HL-60/S4 treated with phorbol 12-myristate 13-acetate at 8.2 ng/mL for 4 days and 3 days (cell line): ENCODE measurements around the gene NINJ1.
"Not testable (repeated sequence)": the region's sequence is repeated elsewhere in the genome, so short reads cannot be mapped to it uniquely, and the experiment has no call there.

Experiments used
- in situ Hi-C: fragments of 300-500 bp; cut with MboI; formaldehyde crosslinking; loops from 2 replicates; pipeline ENCODE4 v1.15.0; 2022; ENCODE audit warnings: low sequenced_read_pairs

The NINJ1 gene

DNA sequence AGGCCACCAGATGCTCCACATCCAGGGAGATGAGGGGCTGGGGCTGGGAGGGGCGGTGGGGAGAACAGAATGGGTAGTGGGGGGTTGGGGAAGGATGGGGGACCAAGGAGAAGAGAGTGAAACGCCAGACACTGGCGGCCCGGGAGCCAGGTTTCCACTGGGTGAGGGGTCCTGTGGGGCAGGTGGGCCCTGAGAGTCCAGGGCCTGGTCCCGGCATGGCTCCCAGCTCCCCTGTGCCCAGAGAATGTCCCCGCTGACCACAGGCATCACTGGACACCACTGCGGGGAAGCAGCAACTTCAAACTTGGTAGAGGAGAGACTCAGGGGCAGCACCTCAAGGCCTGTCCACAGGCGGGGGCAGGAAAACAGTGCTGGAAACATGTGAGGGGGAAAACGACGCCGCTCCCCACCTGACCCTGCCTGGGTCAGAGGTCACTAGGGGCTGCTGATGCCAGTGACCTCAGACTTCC lies 13.2 kb downstream of the NINJ1 start:
- in situ Hi-C loops: no loop called here

DNA sequence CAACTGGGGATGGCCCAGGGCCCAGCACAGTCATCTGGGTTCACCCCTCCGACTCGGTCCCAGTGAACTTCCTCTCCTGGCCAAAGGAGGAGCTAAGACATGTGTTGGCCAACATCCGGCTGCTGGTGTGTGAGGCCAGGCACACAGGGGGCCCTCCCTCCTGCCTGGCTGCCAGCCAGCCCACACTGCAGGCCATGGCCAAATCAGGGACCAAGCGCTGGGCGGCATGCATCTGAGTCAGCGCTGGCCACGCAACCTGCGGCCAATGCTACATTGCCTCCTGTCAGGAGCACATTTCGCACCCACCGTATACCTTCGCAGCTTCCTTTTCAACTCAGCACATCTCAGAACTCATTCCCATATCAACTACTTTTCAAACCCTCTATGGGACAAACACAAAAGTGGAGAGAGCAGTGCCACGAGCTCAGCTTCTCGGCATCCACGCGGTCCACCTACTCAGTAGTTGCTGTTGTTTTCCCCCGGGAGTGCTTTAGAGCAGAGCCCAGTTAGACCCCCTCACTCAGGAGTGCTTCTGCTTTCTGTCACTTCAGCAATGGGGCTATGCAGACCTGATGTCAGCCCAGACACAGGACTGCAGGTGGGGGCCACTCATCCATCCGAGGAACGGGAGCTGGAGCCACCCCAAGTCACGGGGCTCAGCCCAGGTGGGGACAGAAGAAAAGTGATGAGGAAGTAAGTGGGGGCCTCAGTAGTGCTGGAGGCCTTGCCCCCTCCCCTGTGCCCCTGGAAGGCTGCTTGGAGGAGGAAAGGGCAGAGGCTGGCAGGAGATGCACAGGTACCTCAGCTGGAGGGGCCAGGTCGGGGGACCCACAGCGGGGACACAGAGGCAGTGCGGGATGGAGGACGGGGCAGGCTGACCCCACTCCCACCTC lies 13.9 kb downstream of the NINJ1 start:
- in situ Hi-C loops: no loop called here

- in situ Hi-C loops: no loop called here
These were observed 14.4 kb downstream of the NINJ1 start for GRCh38 chr9:93119703-93119952.

- in situ Hi-C loops: no loop called here
These were observed 15.0 kb downstream of the NINJ1 start for GRCh38 chr9:93118863-93119702.

- in situ Hi-C loops: no loop called here
These were observed 15.9 kb downstream of the NINJ1 start for GRCh38 chr9:93117924-93118862.

DNA sequence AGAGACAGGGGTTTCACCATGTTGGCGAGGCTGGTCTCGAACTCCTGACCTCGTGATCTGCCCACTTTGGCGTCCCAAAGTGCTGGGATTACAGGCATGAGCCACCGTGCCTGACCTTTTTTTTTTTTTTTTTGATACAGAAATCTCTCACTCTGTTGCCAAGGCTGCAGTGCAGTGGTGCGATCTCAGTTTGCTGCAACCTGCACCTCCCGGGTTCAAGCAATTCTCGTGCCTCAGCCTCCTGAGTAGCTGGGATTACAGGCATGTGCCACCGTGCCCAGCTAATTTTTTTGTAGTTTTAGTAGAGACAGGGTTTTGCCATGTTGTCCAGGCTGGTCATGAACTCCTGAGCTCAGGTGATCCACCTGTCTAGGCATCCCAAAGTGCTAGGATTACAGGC lies 16.5 kb downstream of the NINJ1 start:
- in situ Hi-C loops: not testable (repeated sequence)

DNA sequence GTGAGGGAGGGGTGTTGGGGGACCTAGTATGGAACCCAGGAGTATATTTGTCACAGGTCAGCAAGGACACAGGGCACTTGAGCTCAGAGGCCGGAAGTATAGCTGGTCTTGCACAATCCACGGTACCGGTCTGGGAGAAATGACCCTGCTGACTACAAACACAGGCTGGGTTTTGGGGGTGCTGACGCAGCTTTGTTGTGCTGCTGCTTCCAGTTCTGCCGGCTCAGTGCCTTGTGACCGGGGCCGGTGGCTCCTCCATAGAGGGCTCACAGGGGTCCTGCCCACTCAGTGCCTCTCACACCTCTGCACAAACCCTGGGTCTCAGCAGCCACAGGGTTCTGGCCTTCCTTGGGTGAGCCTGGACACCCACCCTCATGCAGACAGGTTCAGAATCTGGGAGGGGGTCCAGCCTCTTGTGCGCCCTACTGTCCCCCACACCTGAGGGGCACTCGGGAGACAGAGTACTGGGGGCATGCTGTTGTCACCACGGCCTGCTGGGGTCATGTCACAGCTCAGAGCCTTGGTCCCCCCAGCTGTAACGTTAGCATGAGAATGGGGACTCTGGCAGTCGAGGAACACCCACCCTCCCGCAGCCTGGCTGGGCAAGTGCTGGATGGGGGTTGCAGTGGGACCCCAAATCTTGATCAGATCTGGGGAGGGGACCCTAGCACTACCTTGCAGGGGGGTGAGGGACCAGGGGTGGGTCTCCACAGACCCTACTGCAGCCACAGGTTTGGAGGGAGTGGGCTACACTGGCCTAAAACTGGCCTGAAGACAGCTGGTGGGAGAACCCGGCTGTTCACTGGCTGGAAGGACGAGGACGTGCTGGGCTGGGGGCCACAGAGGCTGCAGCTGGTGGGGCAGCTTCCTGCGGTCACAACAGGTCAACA lies 17.7 kb downstream of the NINJ1 start:
- in situ Hi-C loops: no loop called here

- in situ Hi-C loops: no loop called here
These were observed 18.5 kb downstream of the NINJ1 start for GRCh38 chr9:93115486-93116071.

DNA sequence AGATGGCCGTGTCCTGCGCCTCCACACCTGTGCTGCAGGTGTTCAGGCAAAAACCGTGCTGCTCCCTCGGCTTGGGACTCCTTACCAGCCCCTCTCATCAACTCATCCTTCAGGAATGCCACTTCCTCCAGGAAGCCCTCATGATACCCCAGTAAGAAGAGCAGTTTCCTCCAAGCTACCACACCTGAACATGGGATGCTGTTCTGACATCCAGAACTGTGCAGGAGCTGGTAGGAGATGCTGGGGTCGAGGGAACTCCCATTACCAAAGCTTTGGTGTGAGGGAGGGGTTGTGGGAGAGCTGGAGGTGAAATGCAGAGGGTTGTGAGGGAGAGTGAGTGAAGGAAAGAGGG lies 19.1 kb downstream of the NINJ1 start:
- in situ Hi-C loops: no loop called here

DNA sequence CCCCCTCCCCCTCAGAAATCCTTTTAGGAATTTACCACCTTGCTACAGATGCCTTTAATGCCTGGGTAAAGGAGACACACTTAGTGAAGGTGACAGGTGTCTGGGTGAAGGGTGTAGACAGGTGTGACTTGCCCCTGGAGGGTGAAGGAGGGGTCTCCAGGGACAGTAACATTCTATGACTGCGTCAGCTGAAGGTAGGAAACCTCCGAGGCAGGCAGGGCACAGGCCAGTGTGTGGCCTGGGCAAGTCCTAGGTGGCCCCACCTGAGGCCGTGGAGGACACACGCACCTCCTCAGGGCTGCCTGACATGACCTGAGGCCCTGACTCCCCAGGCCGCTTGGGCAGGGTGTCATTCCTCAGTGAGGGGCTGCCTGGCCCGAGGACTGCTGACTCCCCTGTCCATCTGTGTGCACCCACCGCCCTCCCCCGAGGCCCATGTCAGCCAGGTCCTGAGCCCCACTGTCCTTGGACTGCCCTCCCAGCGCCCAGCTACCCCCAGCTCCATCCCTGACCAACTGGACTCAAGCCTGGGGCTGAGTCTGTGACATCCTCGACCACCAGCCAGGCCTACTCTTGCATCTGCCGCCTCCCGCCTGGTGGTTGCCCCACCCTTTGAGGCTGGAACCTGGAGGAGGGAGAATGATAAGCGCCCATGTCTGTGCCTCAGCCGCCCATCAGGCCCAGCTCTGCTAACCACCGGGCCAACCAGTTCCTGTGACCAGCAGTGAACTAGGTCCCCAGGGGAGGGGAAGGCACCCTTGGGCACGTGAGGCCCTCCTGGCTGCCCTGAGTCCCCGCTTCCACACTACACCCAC lies 19.7 kb downstream of the NINJ1 start:
- in situ Hi-C loops: no loop called here

- in situ Hi-C loops: no loop called here
These were observed 21.1 kb downstream of the NINJ1 start for GRCh38 chr9:93112864-93113389.

DNA sequence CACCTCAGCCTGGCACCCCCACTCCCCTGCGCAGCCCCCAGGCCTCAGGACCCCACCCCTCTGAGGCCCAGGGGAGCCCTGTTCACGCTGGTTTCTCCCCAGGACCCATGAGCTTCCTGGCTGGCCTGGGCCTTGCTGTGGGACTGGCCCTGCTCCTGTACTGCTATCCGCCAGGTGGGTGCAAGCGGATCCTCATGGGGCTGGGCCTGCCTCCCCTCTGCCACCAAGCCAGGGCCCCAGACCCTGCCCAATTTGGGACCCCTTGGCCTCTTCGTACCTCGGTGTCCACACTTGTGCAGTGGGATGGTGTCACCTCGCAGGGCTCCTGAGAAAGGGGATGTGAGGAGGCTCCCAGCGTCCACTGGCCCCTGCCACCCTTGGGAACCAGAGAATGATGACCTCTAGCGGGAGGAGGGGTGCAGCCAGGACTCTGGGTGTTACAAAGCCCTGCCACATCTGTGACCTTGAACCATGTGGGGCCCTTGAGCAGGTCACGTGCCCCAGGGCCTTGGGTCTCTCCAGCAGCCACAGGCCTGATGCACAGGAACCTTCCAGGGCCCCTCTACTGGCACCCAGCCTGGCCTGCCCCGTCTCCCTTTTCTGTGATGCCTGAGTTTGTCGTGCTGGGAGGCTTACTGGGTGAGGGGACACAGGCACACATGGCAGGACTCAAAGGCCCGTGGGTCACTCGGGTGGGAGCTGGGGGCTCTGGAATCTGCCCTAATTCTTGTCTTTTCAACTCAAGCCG lies 21.8 kb downstream of the NINJ1 start:
- in situ Hi-C loops: no loop called here

DNA sequence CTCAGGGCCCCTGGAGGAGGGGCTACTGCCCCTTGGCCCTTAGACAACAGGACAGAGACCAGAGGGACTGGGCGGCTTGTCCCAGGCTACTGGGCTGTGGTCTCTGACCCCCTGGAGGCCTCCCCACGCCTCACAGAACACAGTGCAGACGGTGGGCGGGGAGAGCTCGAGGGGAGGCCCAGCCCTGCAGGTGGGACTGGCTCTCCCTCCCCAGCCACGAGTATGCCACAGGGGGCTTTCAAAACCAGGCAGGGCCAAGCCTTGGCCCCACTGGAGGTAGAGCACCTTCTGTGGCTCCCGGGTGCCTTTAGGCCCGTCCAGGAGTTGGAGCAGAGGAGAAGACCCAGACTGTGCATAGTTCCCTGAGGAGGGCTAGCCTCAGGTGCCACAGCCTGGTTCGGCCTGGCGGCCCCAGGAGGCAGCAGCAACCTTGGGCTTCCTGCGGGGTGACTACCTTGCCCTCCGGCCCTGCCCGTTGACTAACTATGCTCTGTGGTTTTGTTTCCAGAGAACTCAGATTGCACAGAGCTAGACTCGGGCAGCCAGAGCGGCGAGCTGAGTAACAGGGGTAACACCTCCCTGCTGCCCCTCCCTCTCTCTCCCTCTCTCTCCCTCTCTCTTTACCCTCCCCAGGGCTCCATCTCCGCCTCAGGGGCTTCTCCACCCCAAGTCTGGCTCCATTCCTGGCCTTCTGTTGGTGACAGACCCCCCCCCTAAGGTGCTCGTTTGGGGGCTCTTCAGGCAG lies 22.5 kb downstream of the NINJ1 start:
- in situ Hi-C loops: no loop called here

DNA sequence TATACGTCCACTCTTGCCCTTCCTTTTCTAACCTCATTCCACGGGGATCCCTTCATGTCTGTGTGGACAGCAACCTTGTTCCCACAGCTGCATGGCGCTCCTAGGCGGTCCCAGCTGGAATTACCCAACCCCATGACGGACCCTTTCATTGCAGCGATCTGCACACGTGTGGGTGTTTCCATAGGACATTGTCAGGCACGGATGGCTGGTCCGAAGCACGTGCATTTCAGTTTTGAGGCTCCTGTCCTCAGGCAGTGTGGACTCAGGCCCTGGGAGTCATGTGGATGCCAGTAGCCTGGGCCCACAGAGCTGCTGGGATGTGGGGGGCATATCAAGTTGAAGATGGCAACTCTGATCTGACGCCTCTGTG lies 23.1 kb downstream of the NINJ1 start:
- in situ Hi-C loops: no loop called here

GRCh38 chr9:93110311-93110855 lies 23.7 kb downstream of the NINJ1 start:
- in situ Hi-C loops: no loop called here

DNA sequence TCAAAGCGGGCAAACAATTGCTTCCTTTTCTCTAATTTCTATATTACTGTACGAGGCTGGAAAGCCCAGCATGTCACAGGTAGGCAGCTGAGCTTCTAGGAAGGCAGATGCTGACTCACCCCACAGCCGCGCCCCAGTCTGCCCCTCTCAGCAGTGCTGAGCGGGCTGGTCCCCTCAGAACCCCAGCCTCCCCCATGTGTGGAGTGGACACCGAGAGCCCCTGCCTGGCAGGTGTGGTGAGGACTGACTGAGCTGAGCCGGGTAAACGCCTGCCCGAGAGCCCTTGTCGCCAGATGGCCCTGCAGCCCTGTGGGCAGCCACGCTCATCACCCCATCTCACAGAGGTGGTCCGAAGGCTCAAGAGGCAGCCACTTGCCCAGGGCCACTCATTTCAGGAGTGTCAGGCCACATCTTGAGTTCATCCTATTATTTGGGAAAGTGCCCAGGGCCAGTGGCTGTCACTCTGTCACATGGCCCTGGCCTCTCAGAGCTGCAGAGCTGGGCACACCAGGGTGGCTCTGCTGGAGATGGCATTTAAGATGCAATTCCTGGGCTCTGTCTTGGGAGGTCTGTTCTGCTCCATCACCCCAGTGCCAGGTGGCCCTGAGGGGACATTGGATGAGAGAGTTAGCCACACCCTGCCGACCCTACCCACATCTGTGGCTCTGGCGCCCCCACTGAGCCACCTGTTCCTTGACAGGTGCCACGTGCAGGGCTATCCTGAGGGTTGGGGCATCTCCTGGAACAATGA lies 25.6 kb downstream of the NINJ1 start:
- in situ Hi-C loops: no loop called here

DNA sequence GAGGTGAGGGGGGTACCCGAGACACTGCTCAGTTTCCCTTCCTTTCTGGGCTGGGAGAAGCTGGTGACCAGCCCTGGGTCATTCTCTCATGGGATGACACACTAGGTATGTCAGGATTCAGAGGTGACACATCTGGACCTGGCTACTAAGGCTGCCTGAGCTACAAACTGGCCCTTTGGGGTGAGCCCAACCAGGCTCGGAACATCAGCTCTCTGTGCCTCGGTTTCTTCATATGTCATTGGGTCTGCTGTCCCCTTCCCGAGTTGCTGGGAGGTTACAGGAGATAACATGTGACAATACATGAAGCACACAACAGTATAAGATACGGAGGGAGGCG lies 26.3 kb downstream of the NINJ1 start:
- in situ Hi-C loops: no loop called here
